ENCODE data around the gene PLA2G2A. TPM values are rescaled to one million over a fixed set of nuclear protein-coding genes. Genes with fewer than 3 reads are reported as not detected.
"Not testable (repeated sequence)": the region's sequence is repeated elsewhere in the genome, so short reads cannot be mapped to it uniquely, and the experiment has no call there.

The PLA2G2A gene
- total and polyA plus RNA-seq, 9 of the 15 experiments (the other 6 are each of a cell fraction or from before 2014, with no cell fraction given), result not detected

DNA sequence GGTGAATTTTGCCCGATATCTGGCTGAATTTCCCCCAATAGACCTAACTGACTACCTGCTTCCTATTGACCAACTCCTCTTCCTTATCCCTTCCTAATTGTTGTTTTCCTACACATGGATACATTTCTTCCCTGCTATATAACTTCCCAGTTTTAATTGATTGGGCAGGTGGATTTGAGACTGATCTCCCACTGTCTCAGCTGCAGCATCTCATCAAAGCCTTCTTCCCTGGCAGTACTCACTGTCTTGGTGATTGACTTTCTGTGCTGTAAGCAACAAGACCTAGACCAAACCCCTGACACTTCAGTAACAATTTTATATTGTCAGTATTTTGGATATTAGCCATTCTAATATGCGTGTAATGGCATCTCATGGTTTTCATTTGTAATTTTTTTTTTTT lies 11.3 kb upstream of the PLA2G2A start (continued):
- TF ChIP-seq, protein P1, sequence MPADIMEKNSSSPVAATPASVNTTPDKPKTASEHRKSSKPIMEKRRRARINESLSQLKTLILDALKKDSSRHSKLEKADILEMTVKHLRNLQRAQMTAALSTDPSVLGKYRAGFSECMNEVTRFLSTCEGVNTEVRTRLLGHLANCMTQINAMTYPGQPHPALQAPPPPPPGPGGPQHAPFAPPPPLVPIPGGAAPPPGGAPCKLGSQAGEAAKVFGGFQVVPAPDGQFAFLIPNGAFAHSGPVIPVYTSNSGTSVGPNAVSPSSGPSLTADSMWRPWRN (IDR thresholded peaks at IDR 0.05; ENCODE audit: low read depth), result no peak
- no peak for TF ChIP-seq PHTF2 (CRISPR knock-in tag; IDR thresholded peaks at IDR 0.05)
- no peak for TF ChIP-seq EP400 (IDR thresholded peaks at IDR 0.05)

DNA sequence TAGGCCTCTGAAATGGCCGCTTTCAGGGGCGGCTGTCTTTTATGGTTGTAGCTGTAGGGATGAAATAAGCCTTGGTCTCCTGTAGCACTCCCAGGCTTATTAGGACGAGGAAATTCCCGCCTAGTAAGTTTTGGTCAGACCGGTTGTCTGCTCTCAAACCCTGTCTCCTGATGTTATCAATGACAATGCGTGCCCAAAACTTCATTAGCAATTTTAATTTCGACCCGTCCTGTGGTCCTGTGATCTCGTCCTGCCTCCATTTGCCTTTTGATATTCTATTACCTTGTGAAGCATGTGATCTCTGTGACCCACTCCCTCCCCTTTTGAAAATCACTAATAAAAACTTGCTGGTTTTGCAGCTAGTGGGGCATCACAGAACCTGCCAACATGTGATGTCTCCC lies 10.8 kb upstream of the PLA2G2A start:
- FAIRE-seq; intact Hi-C loops (cut with micrococcal nuclease); H3K27me3 ChIP-seq (ENCODE audit: control insufficient read depth in 2 of 2, insufficient read depth in 2 of 2, low read length in 2 of 2); H3K9ac ChIP-seq (ENCODE audit: insufficient read depth in 1 of 2, low read depth in 2 of 2, low read length in 2 of 2); POLR2A ChIA-PET; H4K20me1 ChIP-seq (replicated peaks; ENCODE audit: control insufficient read depth, insufficient read depth, low read length); in situ Hi-C loops (cut with MboI); CTCF ChIA-PET (ENCODE audit: low intra/inter-chr PET ratio); BruUV-seq (replicated peaks); H3K4me3 ChIP-seq; H3K4me1 ChIP-seq (replicated peaks in 1 of 2; ENCODE audit: control insufficient read depth in 2 of 2, insufficient read depth in 2 of 2, low read length in 2 of 2); H3K9me1 ChIP-seq (ENCODE audit: control insufficient read depth, insufficient read depth, low read length); H3K4me2 ChIP-seq (ENCODE audit: insufficient read depth, low read length); H3K9me3 ChIP-seq (replicated peaks; ENCODE audit: control insufficient read depth, insufficient read depth, low read depth, low read length); H2AFZ ChIP-seq (ENCODE audit: low read depth, low read length); H3K36me3 ChIP-seq (ENCODE audit: control insufficient read depth, insufficient read depth, low read length); ATAC-seq; H3K79me2 ChIP-seq (ENCODE audit: control insufficient read depth, insufficient read depth, low read length); DNase-seq (ENCODE audit: extremely low read depth in 1 of 4, low spot score in 3 of 4); H3K27ac ChIP-seq (ENCODE audit: extremely low read depth, low read depth, low read length): not testable (repeated sequence)
- 0% methylated on average over 9 of the region's 9 CpGs for WGBS (ENCODE audit: insufficient coverage, low coverage, missing lambda C conversion rate)
